ENCODE results near the gene CAMK2B. TPM values are rescaled to one million over a fixed set of nuclear protein-coding genes. Genes with fewer than 3 reads are reported as not detected.

CAMK2B gene
- total RNA-seq, 1 donor from 2014 or later: not detected

GRCh38 chr7:44218418-44219201 is 106.8 kb downstream of the CAMK2B start:
- TF ChIP-seq, protein P1, sequence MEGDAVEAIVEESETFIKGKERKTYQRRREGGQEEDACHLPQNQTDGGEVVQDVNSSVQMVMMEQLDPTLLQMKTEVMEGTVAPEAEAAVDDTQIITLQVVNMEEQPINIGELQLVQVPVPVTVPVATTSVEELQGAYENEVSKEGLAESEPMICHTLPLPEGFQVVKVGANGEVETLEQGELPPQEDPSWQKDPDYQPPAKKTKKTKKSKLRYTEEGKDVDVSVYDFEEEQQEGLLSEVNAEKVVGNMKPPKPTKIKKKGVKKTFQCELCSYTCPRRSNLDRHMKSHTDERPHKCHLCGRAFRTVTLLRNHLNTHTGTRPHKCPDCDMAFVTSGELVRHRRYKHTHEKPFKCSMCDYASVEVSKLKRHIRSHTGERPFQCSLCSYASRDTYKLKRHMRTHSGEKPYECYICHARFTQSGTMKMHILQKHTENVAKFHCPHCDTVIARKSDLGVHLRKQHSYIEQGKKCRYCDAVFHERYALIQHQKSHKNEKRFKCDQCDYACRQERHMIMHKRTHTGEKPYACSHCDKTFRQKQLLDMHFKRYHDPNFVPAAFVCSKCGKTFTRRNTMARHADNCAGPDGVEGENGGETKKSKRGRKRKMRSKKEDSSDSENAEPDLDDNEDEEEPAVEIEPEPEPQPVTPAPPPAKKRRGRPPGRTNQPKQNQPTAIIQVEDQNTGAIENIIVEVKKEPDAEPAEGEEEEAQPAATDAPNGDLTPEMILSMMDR (conservative IDR thresholded peaks at IDR 0.05; ENCODE audit: low read depth, low read length): no peak

GRCh38 chr7:44217852-44218402 is 107.5 kb downstream of the CAMK2B start:
- TF ChIP-seq, protein P1 (conservative IDR thresholded peaks at IDR 0.05; ENCODE audit: low read depth, low read length): no peak
- no peak for DNase-seq (ENCODE audit: low read depth)
- no peak overlapping the region for H3K4me3 ChIP-seq (ENCODE audit: low read depth, low read length)

More at GRCh38 chr7:44218418-44219201, 106.8 kb downstream of the CAMK2B start:
- DNase-seq (ENCODE audit: low read depth): no peak
- no peak overlapping the region for H3K4me3 ChIP-seq (ENCODE audit: low read depth, low read length)

- no peak for DNase-seq (ENCODE audit: low read depth)
- TF ChIP-seq, protein P1 (conservative IDR thresholded peaks at IDR 0.05; ENCODE audit: low read depth, low read length): no peak
- no peak overlapping the region for H3K4me3 ChIP-seq (ENCODE audit: low read depth, low read length)
Observed at GRCh38 chr7:44217223-44217714, 108.1 kb downstream of the CAMK2B start.

GRCh38 chr7:44216521-44217222 is 108.7 kb downstream of the CAMK2B start:
- no peak overlapping the region for H3K4me3 ChIP-seq (ENCODE audit: low read depth, low read length)
- DNase-seq (ENCODE audit: low read depth): no peak
- TF ChIP-seq, protein P1 (conservative IDR thresholded peaks at IDR 0.05; ENCODE audit: low read depth, low read length): no peak

- no peak overlapping the region for H3K4me3 ChIP-seq (ENCODE audit: low read depth, low read length)
- TF ChIP-seq, protein P1 (conservative IDR thresholded peaks at IDR 0.05; ENCODE audit: low read depth, low read length): no peak
Observed at GRCh38 chr7:44216019-44216418, 109.4 kb downstream of the CAMK2B start.

DNA sequence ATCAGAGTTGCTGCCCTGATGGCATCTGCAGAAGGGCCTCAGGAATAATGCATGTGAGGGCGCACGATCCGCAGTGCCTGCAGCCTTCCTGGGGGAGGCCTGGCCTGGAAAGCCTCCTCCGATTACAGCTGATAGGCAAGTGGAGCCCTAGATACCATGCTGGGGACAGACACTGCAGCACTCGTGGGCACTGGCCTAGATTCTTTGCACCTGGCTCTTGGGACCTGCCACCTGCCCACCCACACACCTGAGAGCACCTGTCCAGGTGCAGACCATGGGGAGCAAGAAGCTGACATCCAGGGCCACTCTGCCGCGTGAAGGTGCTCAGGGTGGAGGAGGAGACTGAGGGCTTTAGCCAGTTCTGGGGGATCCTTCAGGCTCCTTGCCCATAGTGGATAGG is 109.9 kb downstream of the CAMK2B start:
- no peak overlapping the region for H3K4me3 ChIP-seq (ENCODE audit: low read depth, low read length)
- TF ChIP-seq, protein P1 (conservative IDR thresholded peaks at IDR 0.05; ENCODE audit: low read depth, low read length): no peak

More at GRCh38 chr7:44216019-44216418, 109.4 kb downstream of the CAMK2B start:
- DNase-seq (ENCODE audit: low read depth): no peak

More for the DNA sequence above, 109.9 kb downstream of the CAMK2B start:
- DNase-seq (ENCODE audit: low read depth): no peak

All from epithelial cell of proximal tubule (primary cell).